Superior temporal gyrus (tissue), 1 donor: ENCODE results near the gene KCNIP1.
A peak's percentile ranks its signal among the peaks of the same experiment; 100 is the strongest.
"Not testable (repeated sequence)": the region's sequence is repeated elsewhere in the genome, so short reads cannot be mapped to it uniquely, and the experiment has no call there.

Source experiments
- DNase-seq: peaks from one replicate; pipeline ENCODE4 v3.0.0-alpha.2; 2016; ENCODE audit errors: extremely low spot score

Gene KCNIP1

GRCh38 chr5:170536525-170536924 is 32.7 kb downstream of the KCNIP1 start:
- no peak for DNase-seq

DNA sequence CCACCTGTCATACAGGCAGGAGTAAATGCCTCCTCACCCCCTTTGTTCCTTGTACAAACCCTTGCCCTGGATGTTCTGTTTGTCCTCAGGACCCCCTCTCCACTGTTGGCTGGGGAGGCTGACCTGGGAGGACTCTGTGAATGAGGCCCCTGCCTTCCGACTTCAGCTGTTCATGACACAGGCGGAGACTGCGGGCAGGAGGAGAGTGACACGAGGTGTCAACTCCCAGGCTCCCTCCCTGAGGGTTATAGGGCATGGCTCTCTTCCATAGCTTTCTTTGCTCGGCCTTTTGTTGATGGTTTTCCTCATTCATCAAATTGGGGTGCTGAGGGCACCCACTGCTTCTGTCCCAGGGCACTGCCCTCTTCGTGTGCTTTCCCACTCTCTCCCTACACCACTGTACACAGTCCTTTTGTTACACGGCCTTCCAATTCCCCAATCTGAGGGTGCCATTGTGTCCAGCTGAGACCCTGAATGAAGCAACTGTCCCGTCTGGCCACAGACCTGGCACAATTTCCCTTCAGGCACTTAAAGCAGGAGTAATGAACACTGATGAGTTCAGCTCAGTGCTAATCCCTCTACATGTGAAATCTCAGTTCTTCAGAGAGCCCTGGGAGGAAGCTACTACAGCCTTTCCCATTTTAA is 33.8 kb downstream of the KCNIP1 start:
- peak; percentile 65 for DNase-seq

GRCh38 chr5:170538096-170538465 is 34.3 kb downstream of the KCNIP1 start:
- no peak for DNase-seq

DNA sequence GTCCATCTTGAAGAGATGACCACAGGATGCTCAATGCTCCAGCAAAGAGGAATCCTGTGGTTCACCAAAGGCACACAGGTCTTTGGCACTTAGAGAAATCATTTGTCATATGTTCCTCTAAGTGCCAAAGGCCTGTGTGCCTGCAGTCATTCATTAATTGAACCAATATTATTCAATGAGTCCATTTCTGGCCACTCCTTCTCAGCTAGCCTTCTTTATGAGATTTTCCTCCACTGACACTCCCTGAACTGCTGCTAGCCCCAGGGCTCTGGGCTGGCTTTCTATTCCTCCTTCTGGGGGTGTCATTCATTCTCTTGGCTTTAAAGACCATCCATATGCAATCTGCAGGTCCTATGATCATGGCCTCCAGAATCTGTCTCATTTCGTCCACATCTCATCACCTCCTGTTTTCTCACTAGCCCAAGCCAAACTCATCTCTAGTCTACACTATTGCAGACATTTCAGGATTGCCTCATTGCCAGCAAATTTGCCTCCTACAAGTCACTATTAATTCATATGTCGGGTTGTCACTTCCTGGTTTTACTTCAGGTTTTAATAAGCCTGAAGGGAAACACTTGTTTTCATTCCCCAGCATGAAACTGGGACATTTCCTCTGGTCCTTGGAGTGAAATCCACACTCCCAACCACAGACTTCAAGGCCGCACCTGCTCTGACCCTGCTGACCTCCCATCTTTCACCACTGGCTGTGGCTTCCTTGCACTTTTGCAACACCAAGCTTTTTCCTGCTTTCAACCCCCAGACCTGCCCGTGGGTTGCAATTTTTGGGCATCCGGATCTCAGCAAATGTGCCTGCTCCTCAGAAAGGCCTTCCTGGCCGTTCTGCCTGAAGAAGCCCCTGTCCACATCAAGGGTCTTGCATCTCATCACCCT is 35.1 kb downstream of the KCNIP1 start:
- no peak for DNase-seq

DNA sequence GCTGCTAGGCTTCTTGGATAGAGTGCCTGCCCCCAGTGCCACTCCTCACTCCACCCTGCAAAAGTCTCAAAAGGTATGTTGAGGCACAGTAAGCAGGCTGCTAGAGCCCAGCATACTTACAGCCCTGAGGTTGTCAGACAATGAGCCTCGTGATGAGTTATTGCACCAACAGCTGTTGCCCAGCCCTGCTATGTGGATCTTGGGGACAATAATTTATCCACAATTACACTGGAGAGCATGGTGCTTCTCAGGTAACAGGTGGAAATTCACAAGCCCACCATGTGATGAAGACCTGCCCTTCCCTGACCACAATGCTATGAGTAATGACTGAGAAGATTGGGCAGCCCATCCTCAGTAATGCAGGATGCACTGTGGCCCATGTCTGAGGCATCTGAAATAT is 36.5 kb downstream of the KCNIP1 start:
- DNase-seq: no peak

GRCh38 chr5:170541146-170541769 is 37.4 kb downstream of the KCNIP1 start:
- no peak for DNase-seq

GRCh38 chr5:170542691-170543293 is 39.0 kb downstream of the KCNIP1 start:
- no peak for DNase-seq

DNA sequence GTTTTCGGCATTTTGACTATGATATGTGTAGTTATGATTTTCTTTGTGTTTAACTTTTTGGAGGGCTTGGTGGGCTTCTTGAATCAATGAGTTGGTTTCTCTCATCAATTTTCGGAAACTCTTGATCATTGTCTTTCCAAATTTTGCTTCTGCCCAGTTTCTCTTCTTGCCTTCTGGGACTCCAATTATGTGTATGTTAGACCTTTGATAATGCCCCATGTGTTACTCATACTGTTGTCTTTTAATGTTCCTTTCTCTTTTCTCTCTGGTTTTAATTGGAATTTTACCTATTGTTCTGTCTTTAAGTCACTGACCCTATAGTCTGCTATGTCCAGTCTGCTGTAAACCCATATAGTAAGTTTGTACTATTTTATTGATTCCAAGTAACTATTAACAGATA is 41.5 kb downstream of the KCNIP1 start:
- no peak for DNase-seq

DNA sequence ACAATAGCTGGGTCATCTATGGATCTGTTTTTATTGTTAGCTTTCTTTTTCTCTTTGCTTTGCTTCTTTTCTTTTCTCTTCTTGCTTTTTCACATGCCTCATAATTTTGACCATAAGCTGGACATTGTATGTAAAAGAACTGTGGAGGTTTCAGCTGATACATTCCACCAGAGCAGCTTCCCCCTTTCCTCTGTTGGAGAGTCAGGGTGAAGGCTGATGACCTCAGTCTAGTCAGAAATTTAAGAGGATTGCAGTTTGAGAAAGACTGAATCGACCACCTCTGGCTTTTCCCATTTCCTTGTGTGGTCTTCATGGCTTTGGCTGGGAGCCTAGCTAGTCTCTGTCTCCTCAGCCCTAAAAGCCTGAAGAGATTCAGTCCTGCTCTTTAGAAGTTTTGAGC is 42.0 kb downstream of the KCNIP1 start:
- no peak for DNase-seq

DNA sequence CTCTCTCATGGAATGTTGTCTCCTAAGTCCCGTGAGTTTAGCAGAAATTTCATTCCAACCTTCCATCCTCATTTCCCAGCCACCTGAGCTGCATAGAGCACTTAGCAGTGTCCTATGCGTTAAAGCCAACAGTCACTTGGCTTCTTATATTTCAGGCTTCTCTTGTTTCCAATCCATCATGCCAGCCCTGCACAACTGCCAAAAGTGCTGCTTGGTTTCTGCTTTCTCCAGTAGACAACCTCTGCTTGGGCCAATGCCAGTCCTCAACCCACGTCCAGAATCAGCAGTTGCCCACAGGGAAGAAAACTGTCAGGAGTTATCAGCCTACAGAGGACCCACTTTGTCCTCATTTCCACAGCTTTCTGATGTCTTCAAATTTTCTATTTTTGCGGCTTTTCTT is 42.5 kb downstream of the KCNIP1 start:
- DNase-seq: no peak

DNA sequence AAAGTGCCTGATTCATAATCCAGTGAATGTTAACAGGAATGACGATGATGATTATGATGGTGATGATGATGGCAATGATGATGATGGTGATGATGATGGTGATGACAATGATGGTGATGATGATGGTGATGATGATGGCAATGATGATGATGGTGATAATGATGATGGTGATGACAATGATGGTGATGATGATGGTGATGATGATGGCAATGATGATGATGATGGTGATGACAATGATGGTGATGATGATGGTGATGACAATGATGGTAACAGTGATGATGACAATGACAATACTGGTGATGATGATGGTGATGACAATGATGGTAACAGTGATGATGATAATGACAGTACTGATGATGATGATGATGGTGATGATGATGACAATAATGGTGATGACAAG is 46.6 kb downstream of the KCNIP1 start:
- not testable (repeated sequence) for DNase-seq

DNA sequence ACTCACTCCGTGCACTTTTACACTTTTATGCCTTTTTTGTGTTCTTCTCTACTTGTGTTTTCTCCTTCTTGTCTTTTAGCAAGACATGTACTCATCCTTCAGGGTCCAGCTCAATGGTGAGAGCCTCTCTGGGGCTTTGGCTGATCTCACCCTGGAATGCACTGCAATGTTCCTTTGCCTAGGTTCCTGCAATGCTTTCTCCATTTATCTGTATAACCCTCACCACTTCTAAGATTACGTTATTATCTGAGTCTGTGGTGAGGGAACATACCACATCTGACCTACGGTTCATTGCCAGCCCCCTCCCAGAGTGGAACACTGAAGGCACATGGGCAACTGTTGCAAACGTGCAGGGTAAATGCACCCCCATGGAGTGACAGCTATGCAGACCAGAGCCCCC is 47.3 kb downstream of the KCNIP1 start:
- DNase-seq: no peak

- no peak for DNase-seq
Measured at GRCh38 chr5:170551622-170552021, 47.8 kb downstream of the KCNIP1 start.

GRCh38 chr5:170552621-170553115 is 48.8 kb downstream of the KCNIP1 start:
- peak; percentile 67 for DNase-seq

- no peak for DNase-seq
Measured at GRCh38 chr5:170553218-170553617, 49.4 kb downstream of the KCNIP1 start.

- DNase-seq: peak; percentile 41
Measured at GRCh38 chr5:170554521-170555267, 50.9 kb downstream of the KCNIP1 start.

DNA sequence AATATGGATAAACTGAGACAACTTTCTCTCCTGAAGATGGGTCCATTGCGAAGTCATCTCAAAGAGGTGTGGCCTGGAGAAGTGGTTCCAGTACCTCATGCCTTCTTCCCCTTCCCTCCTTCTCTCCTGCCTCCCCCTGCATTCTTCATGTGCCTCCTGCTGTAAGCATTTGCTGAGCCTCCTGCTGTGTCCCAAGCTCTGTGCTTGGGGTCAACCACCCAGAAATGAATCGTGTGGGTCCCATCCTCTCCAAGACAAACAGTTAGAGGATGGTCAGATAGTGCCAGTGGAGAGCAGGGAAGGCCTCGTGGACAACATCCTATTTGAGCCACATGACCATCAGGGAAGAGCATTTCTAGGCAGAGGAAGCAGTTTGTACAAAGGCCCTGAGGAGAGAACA is 53.5 kb downstream of the KCNIP1 start:
- no peak for DNase-seq

- DNase-seq: no peak
Measured at GRCh38 chr5:170559296-170559695, 55.5 kb downstream of the KCNIP1 start.

GRCh38 chr5:170560938-170561337 is 57.1 kb downstream of the KCNIP1 start:
- no peak for DNase-seq

GRCh38 chr5:170562166-170562874 is 58.5 kb downstream of the KCNIP1 start:
- DNase-seq: no peak

- no peak for DNase-seq
Measured at GRCh38 chr5:170562875-170563228, 59.0 kb downstream of the KCNIP1 start.
